ENCODE results near the gene PTPN14. TPM values are rescaled to one million over a fixed set of nuclear protein-coding genes. Genes with fewer than 3 reads are reported as not detected.
"Not testable (repeated sequence)": the region's sequence is repeated elsewhere in the genome, so short reads cannot be mapped to it uniquely, and the experiment has no call there.

Gene PTPN14
- total RNA-seq, 1 experiment from 2014 or later, result 37.5 TPM

GRCh38 chr1:214483180-214483579 is 68.2 kb downstream of the PTPN14 start:
- CTCF ChIA-PET; H3K9me3 ChIP-seq (ENCODE audit: control insufficient read depth in 1 of 2, insufficient read depth in 1 of 2, low read depth in 1 of 2, low read length in 2 of 2); H4K20me1 ChIP-seq (ENCODE audit: insufficient read depth); H3K9ac ChIP-seq (ENCODE audit: low read length); H3K4me1 ChIP-seq (ENCODE audit: control insufficient read depth in 1 of 2, insufficient read depth in 2 of 2, low read length in 2 of 2); intact Hi-C loops (cut with micrococcal nuclease); H3K4me2 ChIP-seq (ENCODE audit: low read length); H3K4me3 ChIP-seq (replicated peaks in 1 of 2; ENCODE audit: low read depth in 1 of 2, low read length in 2 of 2); BruUV-seq (replicated peaks); RAD21 ChIA-PET (ENCODE audit: low non-redundant PET in 1 of 2, low total read pairs in 2 of 2, uncharacterized antibody in 2 of 2, unreplicated experiment in 2 of 2); ATAC-seq; H3K9me2 ChIP-seq (ENCODE audit: insufficient read depth); POLR2A ChIA-PET; H3K27ac ChIP-seq (ENCODE audit: low read depth, low read length); H3K27me3 ChIP-seq (ENCODE audit: insufficient read depth, low read length); DNase-seq (ENCODE audit: low read depth, low spot score); H3K36me3 ChIP-seq (ENCODE audit: control insufficient read depth in 1 of 2, insufficient read depth in 2 of 2, low read length in 2 of 2); H2AFZ ChIP-seq (ENCODE audit: low read depth, low read length, poor library complexity, severe bottlenecking): not testable (repeated sequence)
- H3K79me2 ChIP-seq (ENCODE audit: insufficient read depth, low read length), result peaks cover 57% of the 10 kb centered on the region

DNA sequence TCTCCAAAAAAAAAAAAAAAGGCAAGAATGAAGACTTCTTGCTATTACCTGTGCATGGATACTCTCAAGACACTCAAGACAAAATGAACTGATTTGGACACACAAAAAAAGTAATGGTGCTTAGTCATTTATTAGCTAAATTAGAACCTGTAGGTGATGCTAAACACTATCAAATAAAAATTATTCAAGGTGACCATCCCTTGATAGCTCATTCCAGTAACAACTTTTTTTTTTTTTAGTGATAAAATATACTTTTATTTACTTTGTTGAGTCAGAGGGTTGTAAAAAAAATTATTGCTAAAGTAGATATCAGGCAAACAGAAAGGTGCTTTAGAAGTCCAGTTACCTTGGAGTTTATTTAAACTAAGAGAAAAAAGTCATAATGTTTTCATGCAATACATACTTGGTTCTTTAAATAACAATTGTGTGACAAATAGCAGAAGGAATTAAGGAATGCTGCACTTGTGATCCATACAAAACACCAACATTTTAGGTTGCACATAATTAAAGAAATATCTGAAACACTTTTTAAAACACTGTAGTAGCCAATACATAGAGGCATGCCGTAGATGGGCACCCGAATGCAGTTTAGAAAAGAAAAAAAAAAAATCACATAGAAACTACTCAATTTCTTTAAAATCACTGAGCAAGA is 69.3 kb downstream of the PTPN14 start:
- H3K36me3 ChIP-seq (ENCODE audit: control insufficient read depth in 1 of 2, insufficient read depth in 2 of 2, low read length in 2 of 2); H4K20me1 ChIP-seq (ENCODE audit: insufficient read depth); H3K27ac ChIP-seq (ENCODE audit: low read depth, low read length); H2AFZ ChIP-seq (ENCODE audit: low read depth, low read length, poor library complexity, severe bottlenecking); H3K9me2 ChIP-seq (ENCODE audit: insufficient read depth); DNase-seq (ENCODE audit: low read depth, low spot score); ATAC-seq; H3K9ac ChIP-seq (ENCODE audit: low read length); BruUV-seq (replicated peaks); H3K9me3 ChIP-seq (ENCODE audit: control insufficient read depth in 1 of 2, insufficient read depth in 1 of 2, low read depth in 1 of 2, low read length in 2 of 2); intact Hi-C loops (cut with micrococcal nuclease); H3K27me3 ChIP-seq (ENCODE audit: insufficient read depth, low read length); POLR2A ChIA-PET; H3K4me2 ChIP-seq (ENCODE audit: low read length); H3K4me3 ChIP-seq (replicated peaks in 1 of 2; ENCODE audit: low read depth in 1 of 2, low read length in 2 of 2): not testable (repeated sequence)
- H3K4me1 ChIP-seq (ENCODE audit: control insufficient read depth in 1 of 2, insufficient read depth in 2 of 2, low read length in 2 of 2), result peaks cover 14 to 15% of the 10 kb centered on the region in 2 experiments
- peaks cover 60% of the 10 kb centered on the region for H3K79me2 ChIP-seq (ENCODE audit: insufficient read depth, low read length)
- ChIA-PET RAD21 (ENCODE audit: low non-redundant PET in 1 of 2, low total read pairs in 2 of 2, uncharacterized antibody in 2 of 2, unreplicated experiment in 2 of 2) (interaction anchor here in 1 of 2 experiments (0.6 kb wide), 1 partner anchor 121 kb away, joined by 3 read pairs; the partner anchor contains the start of gene CENPF), CTCF (interaction anchor here (0.7 kb wide), 1 partner anchor 8 kb away, joined by 4 read pairs; no protein-coding TSS in a partner anchor)
